ENCODE results near the gene KLHL6. TPM values are rescaled to one million over a fixed set of nuclear protein-coding genes. Genes with fewer than 3 reads are reported as not detected.
A peak's percentile ranks its signal among the peaks of the same experiment; 100 is the strongest.
"Not testable (repeated sequence)": the region's sequence is repeated elsewhere in the genome, so short reads cannot be mapped to it uniquely, and the experiment has no call there.

Gene KLHL6
- total RNA-seq, 1 experiment from 2014 or later, result 41.1 TPM

GRCh38 chr3:183481582-183481981 lies 73.9 kb downstream of the KLHL6 start:
- DNase-seq, result no peak
- Histone ChIP-seq H3K9me3 (ENCODE audit: low read length) (no peaks in the 10 kb centered on the region), H3K4me2 (ENCODE audit: low read depth, low read length, poor library complexity, severe bottlenecking) (no peak overlapping the region), H4K20me1 (ENCODE audit: insufficient read depth, low read depth, low read length) (no peaks in the 10 kb centered on the region), H2AFZ (ENCODE audit: low read length) (no peak overlapping the region; the same call in 1 of the 2 replicates), H3K4me3 (ENCODE audit: low read length) (no peak overlapping the region), H3K9me2 (replicated peaks; ENCODE audit: insufficient read depth, low read length) (no peaks in the 10 kb centered on the region), H3K36me3 (ENCODE audit: insufficient read depth, low read length) (no peaks in the 10 kb centered on the region), H3K79me2 (ENCODE audit: low read length) (no peaks in the 10 kb centered on the region), H3K27me3 (ENCODE audit: low read length) (no peaks in the 10 kb centered on the region), H3K4me1 (ENCODE audit: low read length) (peaks cover 10% of the 10 kb centered on the region), H3K9ac (ENCODE audit: low read length) (no peak overlapping the region), H3K27ac (ENCODE audit: low read length) (no peak overlapping the region)

DNA sequence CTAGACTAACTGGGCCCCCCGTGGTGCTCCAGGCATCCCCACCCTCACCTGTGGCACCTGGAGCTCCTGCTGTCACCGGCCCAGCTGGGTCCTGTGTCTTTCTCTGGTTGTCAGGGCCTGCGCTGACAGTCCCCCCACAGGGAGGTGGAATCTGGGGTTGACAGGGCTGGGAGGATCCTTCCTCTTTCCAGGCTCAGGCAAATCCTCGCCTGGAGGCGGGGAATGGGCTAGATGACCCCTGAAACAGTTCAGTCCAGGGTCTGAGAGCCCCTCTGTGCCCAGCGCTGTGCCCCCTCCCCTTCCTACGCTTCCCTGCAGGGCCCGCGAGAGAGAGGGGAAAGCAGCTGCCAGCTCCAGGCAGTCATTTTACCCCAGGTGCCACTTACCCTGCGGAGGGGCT lies 77.0 kb downstream of the KLHL6 start:
- Histone ChIP-seq H3K4me2 (ENCODE audit: low read depth, low read length, poor library complexity, severe bottlenecking) (no peak overlapping the region), H3K9ac (ENCODE audit: low read length) (no peak overlapping the region), H3K36me3 (ENCODE audit: insufficient read depth, low read length) (no peaks in the 10 kb centered on the region), H3K9me2 (replicated peaks; ENCODE audit: insufficient read depth, low read length) (no peaks in the 10 kb centered on the region), H4K20me1 (ENCODE audit: insufficient read depth, low read depth, low read length) (no peaks in the 10 kb centered on the region), H3K79me2 (ENCODE audit: low read length) (no peaks in the 10 kb centered on the region), H3K27ac (ENCODE audit: low read length) (no peak overlapping the region), H3K9me3 (ENCODE audit: low read length) (no peaks in the 10 kb centered on the region), H3K4me3 (ENCODE audit: low read length) (no peak overlapping the region), H3K27me3 (ENCODE audit: low read length) (no peaks in the 10 kb centered on the region), H2AFZ (ENCODE audit: low read length) (no peak overlapping the region), H3K4me1 (ENCODE audit: low read length) (peaks cover 15% of the 10 kb centered on the region)
- no peak for DNase-seq

GRCh38 chr3:183477801-183478456 lies 77.6 kb downstream of the KLHL6 start:
- Histone ChIP-seq H3K4me3 (ENCODE audit: low read length) (no peak overlapping the region), H3K4me1 (ENCODE audit: low read length) (peaks cover 15% of the 10 kb centered on the region), H3K79me2 (ENCODE audit: low read length) (no peaks in the 10 kb centered on the region), H2AFZ (ENCODE audit: low read length) (no peak overlapping the region), H3K9me2 (replicated peaks; ENCODE audit: insufficient read depth, low read length) (no peaks in the 10 kb centered on the region), H3K9ac (ENCODE audit: low read length) (no peak overlapping the region), H3K27ac (ENCODE audit: low read length) (no peak overlapping the region), H3K27me3 (ENCODE audit: low read length) (no peaks in the 10 kb centered on the region), H4K20me1 (ENCODE audit: insufficient read depth, low read depth, low read length) (no peaks in the 10 kb centered on the region), H3K4me2 (ENCODE audit: low read depth, low read length, poor library complexity, severe bottlenecking) (no peak overlapping the region), H3K36me3 (ENCODE audit: insufficient read depth, low read length) (no peaks in the 10 kb centered on the region), H3K9me3 (ENCODE audit: low read length) (no peaks in the 10 kb centered on the region)
- DNase-seq, result no peak

- peaks cover 15% of the 10 kb centered on the region for H3K4me1 ChIP-seq (ENCODE audit: low read length)
- not testable (repeated sequence) for DNase-seq; H3K4me3 ChIP-seq (ENCODE audit: low read length); H3K36me3 ChIP-seq (ENCODE audit: insufficient read depth, low read length); H3K9me2 ChIP-seq (replicated peaks; ENCODE audit: insufficient read depth, low read length); H3K79me2 ChIP-seq (ENCODE audit: low read length); H3K27me3 ChIP-seq (ENCODE audit: low read length); H3K27ac ChIP-seq (ENCODE audit: low read length); H3K4me2 ChIP-seq (ENCODE audit: low read depth, low read length, poor library complexity, severe bottlenecking); H3K9ac ChIP-seq (ENCODE audit: low read length); H3K9me3 ChIP-seq (ENCODE audit: low read length); H4K20me1 ChIP-seq (ENCODE audit: insufficient read depth, low read depth, low read length); H2AFZ ChIP-seq (ENCODE audit: low read length)
These were observed 79.7 kb downstream of the KLHL6 start for GRCh38 chr3:183475764-183476162.

GRCh38 chr3:183475016-183475763 lies 80.3 kb downstream of the KLHL6 start:
- H2AFZ ChIP-seq (ENCODE audit: low read length), result peak overlapping the region; percentile 58; the same call in 1 of the 2 replicates
- no peak overlapping the region for H3K27ac ChIP-seq (ENCODE audit: low read length)
- H3K9ac ChIP-seq (ENCODE audit: low read length), result no peak overlapping the region
- no peaks in the 10 kb centered on the region for H3K79me2 ChIP-seq (ENCODE audit: low read length)
- H3K9me2 ChIP-seq (replicated peaks; ENCODE audit: insufficient read depth, low read length), result no peaks in the 10 kb centered on the region
- DNase-seq, result no peak
- H3K27me3 ChIP-seq (ENCODE audit: low read length), result no peaks in the 10 kb centered on the region
- no peaks in the 10 kb centered on the region for H3K36me3 ChIP-seq (ENCODE audit: insufficient read depth, low read length)
- no peak overlapping the region for H3K4me2 ChIP-seq (ENCODE audit: low read depth, low read length, poor library complexity, severe bottlenecking)
- peaks cover 14% of the 10 kb centered on the region for H3K4me1 ChIP-seq (ENCODE audit: low read length)
- H3K9me3 ChIP-seq (ENCODE audit: low read length), result no peaks in the 10 kb centered on the region
- H3K4me3 ChIP-seq (ENCODE audit: low read length), result no peak overlapping the region
- no peaks in the 10 kb centered on the region for H4K20me1 ChIP-seq (ENCODE audit: insufficient read depth, low read depth, low read length)

- Histone ChIP-seq H4K20me1 (ENCODE audit: insufficient read depth, low read depth, low read length) (no peaks in the 10 kb centered on the region), H3K4me3 (ENCODE audit: low read length) (no peak overlapping the region)
These were observed 81.5 kb downstream of the KLHL6 start for GRCh38 chr3:183473969-183474368.

GRCh38 chr3:183472155-183472554 lies 83.4 kb downstream of the KLHL6 start:
- DNase-seq, result no peak
- Histone ChIP-seq H3K9me3 (ENCODE audit: low read length) (no peaks in the 10 kb centered on the region), H3K4me1 (ENCODE audit: low read length) (peaks cover 20% of the 10 kb centered on the region), H2AFZ (ENCODE audit: low read length) (no peak overlapping the region), H4K20me1 (ENCODE audit: insufficient read depth, low read depth, low read length) (no peaks in the 10 kb centered on the region), H3K9me2 (replicated peaks; ENCODE audit: insufficient read depth, low read length) (no peaks in the 10 kb centered on the region), H3K79me2 (ENCODE audit: low read length) (no peaks in the 10 kb centered on the region), H3K4me2 (ENCODE audit: low read depth, low read length, poor library complexity, severe bottlenecking) (no peak overlapping the region), H3K4me3 (ENCODE audit: low read length) (no peak overlapping the region), H3K9ac (ENCODE audit: low read length) (no peak overlapping the region), H3K36me3 (ENCODE audit: insufficient read depth, low read length) (no peaks in the 10 kb centered on the region), H3K27me3 (ENCODE audit: low read length) (no peaks in the 10 kb centered on the region), H3K27ac (ENCODE audit: low read length) (no peak overlapping the region)

More at GRCh38 chr3:183473969-183474368, 81.5 kb downstream of the KLHL6 start:
- Histone ChIP-seq H3K4me1 (ENCODE audit: low read length) (peaks cover 18% of the 10 kb centered on the region), H3K36me3 (ENCODE audit: insufficient read depth, low read length) (no peaks in the 10 kb centered on the region), H3K27me3 (ENCODE audit: low read length) (no peaks in the 10 kb centered on the region), H3K27ac (ENCODE audit: low read length) (no peak overlapping the region), H3K9ac (ENCODE audit: low read length) (no peak overlapping the region), H3K9me3 (ENCODE audit: low read length) (no peaks in the 10 kb centered on the region), H2AFZ (ENCODE audit: low read length) (no peak overlapping the region), H3K4me2 (ENCODE audit: low read depth, low read length, poor library complexity, severe bottlenecking) (no peak overlapping the region), H3K79me2 (ENCODE audit: low read length) (no peaks in the 10 kb centered on the region), H3K9me2 (replicated peaks; ENCODE audit: insufficient read depth, low read length) (no peaks in the 10 kb centered on the region)
- DNase-seq, result no peak

- Histone ChIP-seq H4K20me1 (ENCODE audit: insufficient read depth, low read depth, low read length) (no peaks in the 10 kb centered on the region), H3K4me3 (ENCODE audit: low read length) (no peak overlapping the region), H3K79me2 (ENCODE audit: low read length) (no peaks in the 10 kb centered on the region), H3K27ac (ENCODE audit: low read length) (no peak overlapping the region), H3K9me2 (replicated peaks; ENCODE audit: insufficient read depth, low read length) (no peaks in the 10 kb centered on the region), H3K36me3 (ENCODE audit: insufficient read depth, low read length) (no peaks in the 10 kb centered on the region), H3K4me2 (ENCODE audit: low read depth, low read length, poor library complexity, severe bottlenecking) (no peak overlapping the region), H3K9me3 (ENCODE audit: low read length) (no peaks in the 10 kb centered on the region), H3K9ac (ENCODE audit: low read length) (no peak overlapping the region), H3K27me3 (ENCODE audit: low read length) (no peaks in the 10 kb centered on the region), H2AFZ (ENCODE audit: low read length) (no peak overlapping the region), H3K4me1 (ENCODE audit: low read length) (peaks cover 15% of the 10 kb centered on the region)
- no peak for DNase-seq
These were observed 87.1 kb downstream of the KLHL6 start for GRCh38 chr3:183468424-183468823.

Data from Karpas-422 (cell line).